HG02870 (cell line): ENCODE data around the gene AMBRA1.

Experiments
- ATAC-seq: cut with Tn5 transposase; IDR thresholded peaks from one replicate; pipeline ENCODE4 v1.9.1; 2021; ENCODE audit warnings: mild to moderate bottlenecking, moderate library complexity; ENCODE audit not compliant: unreplicated experiment

The AMBRA1 gene

GRCh38 chr11:46477136-46477535, 116.7 kb downstream of the AMBRA1 start:
- ATAC-seq: no peak

- no peak for ATAC-seq
Observed at GRCh38 chr11:46475926-46476545, 117.8 kb downstream of the AMBRA1 start.

GRCh38 chr11:46475051-46475925, 118.5 kb downstream of the AMBRA1 start:
- ATAC-seq: no peak

- ATAC-seq: no peak
Observed at GRCh38 chr11:46472662-46472994, 121.2 kb downstream of the AMBRA1 start.

- no peak for ATAC-seq
Observed at GRCh38 chr11:46471943-46472661, 121.7 kb downstream of the AMBRA1 start.

GRCh38 chr11:46469926-46470325, 123.9 kb downstream of the AMBRA1 start:
- no peak for ATAC-seq

GRCh38 chr11:46465683-46466082, 128.1 kb downstream of the AMBRA1 start:
- no peak for ATAC-seq

GRCh38 chr11:46463701-46464421, 130.0 kb downstream of the AMBRA1 start:
- ATAC-seq: no peak

- ATAC-seq: no peak
Observed at GRCh38 chr11:46461461-46461927, 132.3 kb downstream of the AMBRA1 start.

GRCh38 chr11:46458491-46458890, 135.3 kb downstream of the AMBRA1 start:
- no peak for ATAC-seq

GRCh38 chr11:46457659-46458424, 136.0 kb downstream of the AMBRA1 start:
- ATAC-seq: no peak

- ATAC-seq: no peak
Observed at GRCh38 chr11:46457021-46457420, 136.8 kb downstream of the AMBRA1 start.

- ATAC-seq: no peak
Observed at GRCh38 chr11:46456269-46457001, 137.4 kb downstream of the AMBRA1 start.

GRCh38 chr11:46455834-46456233, 138.0 kb downstream of the AMBRA1 start:
- ATAC-seq: no peak

GRCh38 chr11:46452918-46453517, 140.8 kb downstream of the AMBRA1 start:
- no peak for ATAC-seq

- ATAC-seq: no peak
Observed at GRCh38 chr11:46451759-46452158, 142.1 kb downstream of the AMBRA1 start.

- no peak for ATAC-seq
Observed at GRCh38 chr11:46450846-46451477, 142.9 kb downstream of the AMBRA1 start.

- no peak for ATAC-seq
Observed at GRCh38 chr11:46447544-46447943, 146.3 kb downstream of the AMBRA1 start.
